Right lung (tissue), 5 donors: ENCODE measurements around the gene GNL2. TPM values are rescaled to one million over a fixed set of nuclear protein-coding genes. Genes with fewer than 3 reads are reported as not detected.
"Not testable (repeated sequence)": the region's sequence is repeated elsewhere in the genome, so short reads cannot be mapped to it uniquely, and the experiment has no call there.

Experiments used
- DNase-seq, 2 donors: peaks; one replicate each; pipeline ENCODE4 v3.0.0-alpha.2; 2013
- polyA plus RNA-seq, 5 donors: library from polyadenylated mRNA; unstranded; fragments of 120-200 nt; gene quantifications; one replicate each; pipeline versions ENCODE4 v1.2.1 to v1.2.3, GENCODE V29; 2013; ENCODE audit warnings: inconsistent platforms in 1 of 5, low replicate concordance in 1 of 5; ENCODE audit not compliant: insufficient read length in 5 of 5, insufficient read depth in 1 of 5

Gene GNL2
- polyA plus RNA-seq, 5 donors, result 61.7 to 66.2 (median 63.3) TPM

GRCh38 chr1:37614105-37614504 lies 18.4 kb upstream of the GNL2 start:
- no peak for DNase-seq

GRCh38 chr1:37612186-37612585 lies 16.4 kb upstream of the GNL2 start:
- no peak for DNase-seq

- DNase-seq, result no peak
These were observed 14.3 kb upstream of the GNL2 start for GRCh38 chr1:37609994-37610393.

- no peak for DNase-seq
These were observed 13.3 kb upstream of the GNL2 start for GRCh38 chr1:37609002-37609401.

- peak in 1 of 2 donors; percentile 1 for DNase-seq
These were observed 10.9 kb upstream of the GNL2 start for GRCh38 chr1:37606481-37607263.

- DNase-seq, result no peak
These were observed 10.2 kb upstream of the GNL2 start for GRCh38 chr1:37605806-37606474.

- no peak for DNase-seq
These were observed 9.4 kb upstream of the GNL2 start for GRCh38 chr1:37605061-37605650.

GRCh38 chr1:37602750-37603694 lies 7.3 kb upstream of the GNL2 start:
- no peak for DNase-seq

- DNase-seq, result no peak
These were observed 5.7 kb upstream of the GNL2 start for GRCh38 chr1:37601441-37601840.

- DNase-seq, result peak; percentile 26 to 50
These were observed 4.2 kb upstream of the GNL2 start for GRCh38 chr1:37599940-37600339.

- DNase-seq, result no peak
These were observed 488 bp upstream of the GNL2 start for GRCh38 chr1:37596182-37596667.

GRCh38 chr1:37593726-37594125 lies 2.0 kb downstream of the GNL2 start:
- DNase-seq, result no peak

- no peak for DNase-seq
These were observed 6.8 kb downstream of the GNL2 start for GRCh38 chr1:37588939-37589338.

- DNase-seq, result not testable (repeated sequence)
These were observed 11.2 kb downstream of the GNL2 start for GRCh38 chr1:37584544-37584943.

GRCh38 chr1:37575692-37576091 lies 20.0 kb downstream of the GNL2 start:
- no peak for DNase-seq

- DNase-seq, result no peak
These were observed 20.8 kb downstream of the GNL2 start for GRCh38 chr1:37574834-37575480.

- DNase-seq, result no peak
These were observed 25.0 kb downstream of the GNL2 start for GRCh38 chr1:37570528-37571334.

- no peak for DNase-seq
These were observed 28.7 kb downstream of the GNL2 start for GRCh38 chr1:37567023-37567422.

- DNase-seq, result no peak
These were observed 30.8 kb downstream of the GNL2 start for GRCh38 chr1:37564892-37565291.

- DNase-seq, result no peak
These were observed 32.8 kb downstream of the GNL2 start for GRCh38 chr1:37562984-37563383.
